Measurements from ENCODE around the gene SLC16A7. TPM values are rescaled to one million over a fixed set of nuclear protein-coding genes. Genes with fewer than 3 reads are reported as not detected.

The SLC16A7 gene
- polyA plus RNA-seq, 1 of the 3 experiments (the other 2 are of a cell fraction): not detected

GRCh38 chr12:59723520-59723919 lies 127.7 kb downstream of the SLC16A7 start:
- H3K4me2 ChIP-seq: no peak overlapping the region
- no peak for DNase-seq
- no peaks in the 10 kb centered on the region for H3K9me3 ChIP-seq
- no peaks in the 10 kb centered on the region for H3F3A ChIP-seq (replicated peaks; ENCODE audit: insufficient read depth)
- no peaks in the 10 kb centered on the region for H3K79me2 ChIP-seq (ENCODE audit: insufficient read depth)
- H3K4me3 ChIP-seq (ENCODE audit: low read depth in 2 of 2, low read length in 1 of 2): no peak overlapping the region
- WGBS (ENCODE audit: low lambda C conversion rate): 6% methylated on average over 2 of the region's 2 CpGs
- H3K9ac ChIP-seq: no peak overlapping the region
- no peak overlapping the region for H3K27ac ChIP-seq (ENCODE audit: low read depth in 2 of 2, low read length in 1 of 2)
- no peak overlapping the region for H2AFZ ChIP-seq (ENCODE audit: low read depth)
- no peaks in the 10 kb centered on the region for H3K36me3 ChIP-seq (replicated peaks in 1 of 2; ENCODE audit: control insufficient read depth in 1 of 2, insufficient read depth in 2 of 2, low read length in 1 of 2)
- H4K20me1 ChIP-seq (ENCODE audit: insufficient read depth): no peaks in the 10 kb centered on the region
- CTCF ChIA-PET: interaction anchor here (0.6 kb wide), 1 partner anchor 19 kb away, joined by 3 read pairs; no protein-coding TSS in a partner anchor
- no peaks in the 10 kb centered on the region for H3K9me2 ChIP-seq
- POLR2A ChIA-PET: no interaction called here
- H3K4me1 ChIP-seq (ENCODE audit: control insufficient read depth in 1 of 2, insufficient read depth in 2 of 2, low read depth in 1 of 2, low read length in 1 of 2): no peaks in the 10 kb centered on the region
- no peaks in the 10 kb centered on the region for H3K27me3 ChIP-seq (ENCODE audit: insufficient read depth)
- TF ChIP-seq RCOR1 (IDR thresholded peaks at IDR 0.05; ENCODE audit: low read length): no peak
- TF ChIP-seq GABPA (IDR thresholded peaks at IDR 0.05; ENCODE audit: low read depth): no peak
- TF ChIP-seq CHD2 (IDR thresholded peaks at IDR 0.05; ENCODE audit: low read length, partially characterized antibody): no peak
- no peak for TF ChIP-seq EZH2phosphoT487 (IDR thresholded peaks at IDR 0.05; ENCODE audit: borderline replicate concordance, low read depth)
- no peak for TF ChIP-seq MAX (IDR thresholded peaks at IDR 0.05; ENCODE audit: low read depth)
- TF ChIP-seq RAD21 (IDR thresholded peaks at IDR 0.05; ENCODE audit: low read length): no peak
- no peak for TF ChIP-seq YY1 (IDR thresholded peaks at IDR 0.05; ENCODE audit: low read depth)
- TF ChIP-seq RFX5 (IDR thresholded peaks at IDR 0.05; ENCODE audit: low read length): no peak
- no peak for TF ChIP-seq FOSL2 (IDR thresholded peaks at IDR 0.05; ENCODE audit: borderline replicate concordance, low read depth)
- no peak for TF ChIP-seq TCF12 (IDR thresholded peaks at IDR 0.05)
- TF ChIP-seq FOXJ3 (CRISPR knock-in tag; IDR thresholded peaks at IDR 0.05): no peak
- no peak for TF ChIP-seq TAF1 (IDR thresholded peaks at IDR 0.05; ENCODE audit: borderline replicate concordance, low read depth, low read length)
- no peak for TF ChIP-seq CTCF (IDR thresholded peaks at IDR 0.05)
- TF ChIP-seq ZBTB33 (IDR thresholded peaks at IDR 0.05; ENCODE audit: borderline replicate concordance, low read depth): no peak
- no peak for TF ChIP-seq USF1 (IDR thresholded peaks at IDR 0.05; ENCODE audit: borderline replicate concordance, low read depth)
- no peak for TF ChIP-seq JUND (IDR thresholded peaks at IDR 0.05)
- no peak for TF ChIP-seq ELF1 (IDR thresholded peaks at IDR 0.05)

All from SK-N-SH (cell line).